ENCODE data around the gene MAPK1.
A peak's percentile ranks its signal among the peaks of the same experiment; 100 is the strongest.
"Not testable (repeated sequence)": the region's sequence is repeated elsewhere in the genome, so short reads cannot be mapped to it uniquely, and the experiment has no call there.

The MAPK1 gene

DNA sequence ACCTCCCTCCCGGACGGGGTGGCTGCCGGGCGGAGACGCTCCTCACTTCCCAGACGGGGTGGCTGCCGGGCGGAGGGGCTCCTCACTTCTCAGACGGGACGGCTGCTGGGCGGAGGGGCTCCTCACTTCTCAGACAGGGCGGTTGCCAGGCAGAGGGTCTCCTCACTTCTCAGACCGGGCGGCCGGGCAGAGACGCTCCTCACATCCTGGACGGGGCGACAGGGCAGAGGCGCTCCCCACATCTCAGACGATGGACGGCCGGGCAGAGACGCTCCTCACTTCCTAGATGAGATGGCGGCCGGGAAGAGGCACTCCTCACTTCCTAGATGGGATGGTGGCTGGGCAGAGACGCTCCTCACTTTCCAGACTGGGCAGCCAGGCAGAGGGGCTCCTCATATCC, 16.5 kb upstream of the MAPK1 start:
- DNase-seq (ENCODE audit: low read depth, low spot score); H3K4me3 ChIP-seq (ENCODE audit: low read length): not testable (repeated sequence)

GRCh38 chr22:21882754-21883333, 15.4 kb upstream of the MAPK1 start:
- H3K4me3 ChIP-seq (ENCODE audit: low read length); DNase-seq (ENCODE audit: low read depth, low spot score): not testable (repeated sequence)

- no peak for DNase-seq (ENCODE audit: low read depth, low spot score)
- no peak overlapping the region for H3K4me3 ChIP-seq (ENCODE audit: low read length)
Measured at GRCh38 chr22:21881841-21882753, 14.7 kb upstream of the MAPK1 start.

DNA sequence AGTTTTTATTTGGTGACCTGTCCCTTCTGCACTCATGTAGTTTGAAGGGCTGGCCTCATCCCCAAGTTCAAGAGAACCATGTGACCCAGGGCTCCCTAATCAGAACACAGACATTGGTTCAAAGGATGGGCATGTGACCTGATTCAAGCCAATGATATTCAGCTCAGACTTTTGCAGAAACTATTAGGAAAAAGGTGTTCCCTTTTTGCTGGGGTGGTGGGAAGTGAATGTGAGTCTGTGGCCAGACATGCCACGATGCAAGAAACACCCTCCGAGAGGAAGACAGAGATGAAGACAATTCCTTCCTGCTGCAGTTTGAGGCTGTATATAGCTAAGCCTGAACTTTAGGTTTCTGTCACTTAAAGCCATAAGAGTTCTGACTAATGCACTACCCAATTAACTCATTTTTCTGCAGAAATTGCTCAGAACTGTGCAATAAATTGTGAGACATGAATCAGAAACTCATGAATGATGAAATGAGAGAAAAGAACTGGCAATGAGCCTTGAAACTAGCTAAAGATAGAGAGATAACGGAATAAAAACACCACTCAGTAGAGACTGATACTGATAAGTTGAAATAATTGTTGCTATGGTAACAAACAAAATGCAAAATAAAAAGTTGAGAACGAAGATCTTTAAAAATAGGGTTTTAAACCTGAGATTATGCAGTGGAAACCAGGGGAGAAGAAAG, 9.2 kb upstream of the MAPK1 start:
- no peak for DNase-seq (ENCODE audit: low read depth, low spot score)
- H3K4me3 ChIP-seq (ENCODE audit: low read length) = no peak overlapping the region

DNA sequence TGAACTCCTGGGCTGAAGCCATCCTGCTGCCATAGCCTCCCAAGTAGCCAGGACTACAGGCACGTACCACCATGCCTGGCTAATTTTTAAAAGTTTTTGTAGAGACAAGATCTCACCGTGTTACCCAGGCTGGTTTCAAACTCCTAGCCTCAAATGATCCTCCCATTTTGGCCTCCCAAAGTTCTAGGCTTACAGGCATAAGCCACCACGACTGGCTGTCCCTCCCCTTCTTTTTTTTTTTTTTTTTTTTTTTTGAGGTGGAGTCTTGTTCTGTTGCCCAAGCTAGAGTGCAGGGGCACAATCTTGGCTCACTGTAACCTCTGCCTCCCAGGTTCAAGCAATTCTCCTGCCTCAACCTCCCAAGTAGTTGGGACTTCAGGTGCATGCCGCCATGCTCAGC, 7.5 kb upstream of the MAPK1 start:
- H3K4me3 ChIP-seq (ENCODE audit: low read length); DNase-seq (ENCODE audit: low read depth, low spot score): not testable (repeated sequence)

- H3K4me3 ChIP-seq (ENCODE audit: low read length) = no peak overlapping the region
- DNase-seq (ENCODE audit: low read depth, low spot score) = no peak
Measured at GRCh38 chr22:21873619-21874018, 6.2 kb upstream of the MAPK1 start.

DNA sequence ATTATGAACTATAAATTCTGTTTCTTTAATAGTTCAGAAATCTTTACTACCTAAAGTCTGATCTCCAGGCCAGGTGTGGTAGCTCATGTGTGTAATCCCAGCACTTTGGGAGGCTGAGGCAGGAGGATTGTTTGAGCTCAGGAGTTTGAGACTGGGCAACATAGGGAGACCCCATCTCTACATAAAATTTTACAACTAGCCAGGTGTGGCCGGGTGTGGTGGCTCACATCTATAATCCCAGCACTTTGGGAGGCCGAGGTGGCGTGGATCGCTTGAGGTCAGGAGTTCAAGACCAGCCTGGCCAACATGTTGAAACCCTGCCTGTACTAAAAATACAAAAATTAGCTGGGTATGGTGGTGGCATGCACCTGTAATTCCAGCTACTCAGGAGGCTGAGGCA, 5.3 kb upstream of the MAPK1 start:
- not testable (repeated sequence) for DNase-seq (ENCODE audit: low read depth, low spot score); H3K4me3 ChIP-seq (ENCODE audit: low read length)

GRCh38 chr22:21868651-21869050, 1.2 kb upstream of the MAPK1 start:
- H3K4me3 ChIP-seq (ENCODE audit: low read length) = no peak overlapping the region
- no peak for DNase-seq (ENCODE audit: low read depth, low spot score)

- peak overlapping the region; percentile 89 for H3K4me3 ChIP-seq (ENCODE audit: low read length)
- no peak for DNase-seq (ENCODE audit: low read depth, low spot score)
Measured at GRCh38 chr22:21866833-21867527, 465 bp downstream of the MAPK1 start.

- no peak overlapping the region for H3K4me3 ChIP-seq (ENCODE audit: low read length)
- DNase-seq (ENCODE audit: low read depth, low spot score) = no peak
Measured at GRCh38 chr22:21865041-21865440, 2.4 kb downstream of the MAPK1 start.

- no peak overlapping the region for H3K4me3 ChIP-seq (ENCODE audit: low read length)
- DNase-seq (ENCODE audit: low read depth, low spot score) = no peak
Measured at GRCh38 chr22:21862386-21863245, 4.8 kb downstream of the MAPK1 start.

GRCh38 chr22:21861851-21862250, 5.6 kb downstream of the MAPK1 start:
- H3K4me3 ChIP-seq (ENCODE audit: low read length) = no peak overlapping the region
- DNase-seq (ENCODE audit: low read depth, low spot score) = no peak

GRCh38 chr22:21861264-21861848, 6.1 kb downstream of the MAPK1 start:
- DNase-seq (ENCODE audit: low read depth, low spot score) = no peak
- H3K4me3 ChIP-seq (ENCODE audit: low read length) = no peak overlapping the region

- H3K4me3 ChIP-seq (ENCODE audit: low read length) = no peak overlapping the region
- DNase-seq (ENCODE audit: low read depth, low spot score) = no peak
Measured at GRCh38 chr22:21860491-21861039, 6.9 kb downstream of the MAPK1 start.

- H3K4me3 ChIP-seq (ENCODE audit: low read length) = no peak overlapping the region
- DNase-seq (ENCODE audit: low read depth, low spot score) = no peak
Measured at GRCh38 chr22:21858025-21858764, 9.2 kb downstream of the MAPK1 start.

DNA sequence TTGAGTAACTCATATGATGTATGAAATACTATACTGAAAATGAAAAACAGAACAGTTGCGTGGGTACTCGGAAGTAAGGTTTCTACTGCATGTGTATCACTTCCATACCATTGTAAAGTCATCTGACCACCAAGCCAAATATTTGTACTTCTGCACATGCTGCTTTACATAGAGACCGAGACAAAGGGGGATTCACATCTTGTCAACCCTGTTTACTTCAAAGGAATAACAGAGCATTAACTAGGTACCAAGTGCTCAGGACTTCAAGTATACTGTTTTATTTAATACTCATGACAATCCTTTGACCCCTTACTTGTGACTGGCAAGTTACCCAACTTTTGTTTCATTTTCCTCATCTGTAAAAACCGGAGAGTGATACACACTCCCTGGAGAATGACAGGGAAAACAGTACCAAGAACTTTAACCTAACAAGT, 9.9 kb downstream of the MAPK1 start:
- DNase-seq (ENCODE audit: low read depth, low spot score) = no peak

GRCh38 chr22:21856868-21857267, 10.6 kb downstream of the MAPK1 start:
- no peak overlapping the region for H3K4me3 ChIP-seq (ENCODE audit: low read length)
- DNase-seq (ENCODE audit: low read depth, low spot score) = no peak

More for the DNA sequence above, 9.9 kb downstream of the MAPK1 start:
- no peak overlapping the region for H3K4me3 ChIP-seq (ENCODE audit: low read length)

All from Jurkat, Clone E6-1 (cell line).